ENCODE data around the gene PTPRN. TPM values are rescaled to one million over a fixed set of nuclear protein-coding genes. Genes with fewer than 3 reads are reported as not detected.

PTPRN gene
- total RNA-seq, 1 experiment from 2014 or later: 6.5 TPM

- no peak overlapping the region for H4K91ac ChIP-seq (ENCODE audit: insufficient read length, low read depth, low read length)
- H3K9me3 Mint-ChIP-seq: no peaks in the 10 kb centered on the region
Observed at GRCh38 chr2:219271021-219271420, 38.2 kb downstream of the PTPRN start.

More at GRCh38 chr2:219271021-219271420, 38.2 kb downstream of the PTPRN start:
- H3T11ph ChIP-seq (ENCODE audit: low read length): no peak overlapping the region
- no peak overlapping the region for H2AFZ ChIP-seq (ENCODE audit: low read length)
- peaks cover 12 to 17% of the 10 kb centered on the region in 2 experiments for H3K4me1 Mint-ChIP-seq
- no peak overlapping the region for H3K27ac Mint-ChIP-seq
- H4K20me1 ChIP-seq (ENCODE audit: control insufficient read depth, insufficient read depth, insufficient read length): no peaks in the 10 kb centered on the region
- H3K4me3 Mint-ChIP-seq: no peak overlapping the region
- peaks cover 4% of the 10 kb centered on the region; the same call in 1 of the 2 replicates for H3K4me1 ChIP-seq (ENCODE audit: insufficient read depth, low read length)
- no peaks in the 10 kb centered on the region for H3K23me2 ChIP-seq (ENCODE audit: insufficient read length, low read depth, low read length, poor library complexity, severe bottlenecking)
- no peak overlapping the region for H2BK20ac ChIP-seq (ENCODE audit: low read depth, low read length, poor library complexity, severe bottlenecking)
- no peaks in the 10 kb centered on the region for H3K36me3 Mint-ChIP-seq (ENCODE audit: insufficient read depth in 1 of 3, low read depth in 3 of 3)
- H4K8ac ChIP-seq (replicated peaks; ENCODE audit: insufficient read length, low read depth, low read length): no peak overlapping the region
- H3K9me3 ChIP-seq (ENCODE audit: control insufficient read depth, low read depth, low read length): no peaks in the 10 kb centered on the region
- H3K79me2 ChIP-seq (ENCODE audit: insufficient read depth, low read length): no peaks in the 10 kb centered on the region
- no peak overlapping the region for H3K56ac ChIP-seq (ENCODE audit: insufficient read length, low read depth, low read length)
- H2AK5ac ChIP-seq (ENCODE audit: insufficient read length, low read length): no peak overlapping the region
- WGBS (ENCODE audit: extremely low coverage, insufficient read length, low lambda C conversion rate): no CpG with 5 or more reads among the region's 2 CpGs
- no peak overlapping the region for H3K23ac ChIP-seq (ENCODE audit: insufficient read length, low read depth, low read length)
- TF ChIP-seq CTCF (conservative IDR thresholded peaks at IDR 0.05): no peak
- no peak overlapping the region for H3K4ac ChIP-seq (ENCODE audit: low read depth, low read length)
- no peak overlapping the region for H3K9ac ChIP-seq (ENCODE audit: extremely low read depth, insufficient read length, low read length)
- H3K4me2 ChIP-seq (ENCODE audit: insufficient read depth, insufficient read length, low read length): no peak overlapping the region
- H3K18ac ChIP-seq (ENCODE audit: insufficient read length, low read depth, low read length): no peak overlapping the region
- H2BK15ac ChIP-seq (ENCODE audit: low read depth, low read length): no peak overlapping the region
- H2BK12ac ChIP-seq (ENCODE audit: insufficient read length, low read depth, low read length): no peak overlapping the region
- H3K27me3 Mint-ChIP-seq (ENCODE audit: low read depth): peaks cover 39% of the 10 kb centered on the region
- no peaks in the 10 kb centered on the region for H3K27me3 ChIP-seq (ENCODE audit: insufficient read depth, low read length)
- no peak overlapping the region for H3K27ac ChIP-seq (ENCODE audit: insufficient read length, low read depth, low read length)
- no peak for DNase-seq
- H3K14ac ChIP-seq (ENCODE audit: insufficient read depth, low read length): no peak overlapping the region
- H4K5ac ChIP-seq (ENCODE audit: insufficient read length, low read depth, low read length): no peak overlapping the region
- no peaks in the 10 kb centered on the region for H3K79me1 ChIP-seq (ENCODE audit: insufficient read depth, low read depth, low read length, poor library complexity, severe bottlenecking)
- no peak overlapping the region for H2BK5ac ChIP-seq (ENCODE audit: insufficient read length, low read length)
- H2BK120ac ChIP-seq (ENCODE audit: low read depth, low read length, poor library complexity, severe bottlenecking): no peak overlapping the region

Data from H9 (cell line).